NCI-H526 treated with DMSO at 0.1 percent for 48 hours (cell line): ENCODE data around the gene ANKK1.

Source experiments
- DNase-seq: peaks from one replicate; lab custom pipeline; 2025; lab: John Stamatoyannopoulos, UW

ANKK1 gene

DNA sequence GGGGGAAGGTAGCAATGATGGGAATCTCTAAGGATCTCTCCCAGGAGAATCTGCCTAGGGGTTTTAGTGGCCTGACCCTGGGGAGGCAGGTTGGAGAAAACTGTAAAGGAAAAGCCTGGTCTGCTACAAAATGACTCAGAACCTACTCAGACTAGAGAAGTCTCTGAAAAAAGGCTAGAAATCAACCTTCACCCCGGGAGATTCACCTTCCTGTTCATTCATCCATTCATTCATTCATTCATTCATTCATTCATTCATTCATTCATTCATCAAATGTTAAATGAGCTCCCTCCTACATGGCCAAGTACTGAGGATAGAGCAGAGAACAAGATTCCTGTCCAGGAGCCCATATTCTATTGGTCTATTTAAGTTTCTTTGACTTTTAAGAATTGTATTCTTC is 8.9 kb upstream of the ANKK1 start:
- no peak for DNase-seq

GRCh38 chr11:113382121-113382520 is 5.5 kb upstream of the ANKK1 start:
- DNase-seq: no peak

DNA sequence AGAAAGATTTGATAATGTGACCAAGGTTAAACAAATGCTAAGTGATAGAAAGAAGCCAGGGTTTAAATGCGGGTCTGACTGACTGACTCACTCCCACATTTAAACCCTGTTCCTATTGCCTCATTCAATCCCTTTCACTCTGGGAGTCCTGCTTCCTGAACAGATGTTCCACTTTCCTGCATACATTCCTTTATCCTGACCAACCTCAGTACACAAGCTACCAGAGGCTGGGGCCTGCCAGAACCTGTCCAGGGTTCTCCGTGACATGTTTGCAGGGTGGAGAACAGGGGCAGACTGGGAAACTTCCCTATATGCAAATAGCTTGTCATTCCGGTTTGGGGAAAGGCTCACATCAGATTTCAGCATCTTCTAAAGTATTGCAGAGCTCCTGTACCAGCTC is 3.0 kb upstream of the ANKK1 start:
- peak; percentile 99 for DNase-seq

DNA sequence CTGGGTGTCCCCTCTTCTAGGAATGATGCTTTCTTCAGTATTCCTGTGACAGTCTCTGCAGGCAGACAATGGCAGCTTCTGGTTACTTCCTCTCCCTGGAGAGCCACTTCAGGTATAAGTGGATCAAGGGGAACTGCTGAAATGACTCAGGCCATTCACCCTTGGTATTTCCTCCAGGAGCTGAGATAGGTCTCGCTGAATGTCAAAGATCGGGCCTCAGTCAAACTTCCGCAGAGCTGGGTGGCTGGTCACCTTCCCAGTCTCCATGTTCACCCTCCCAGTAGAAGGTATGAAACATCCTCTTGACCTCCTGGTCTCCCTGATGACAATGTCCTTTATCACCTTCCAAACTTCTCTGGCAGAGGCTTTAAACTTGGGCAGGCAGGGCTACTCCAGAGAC is 1.8 kb upstream of the ANKK1 start:
- no peak for DNase-seq

DNA sequence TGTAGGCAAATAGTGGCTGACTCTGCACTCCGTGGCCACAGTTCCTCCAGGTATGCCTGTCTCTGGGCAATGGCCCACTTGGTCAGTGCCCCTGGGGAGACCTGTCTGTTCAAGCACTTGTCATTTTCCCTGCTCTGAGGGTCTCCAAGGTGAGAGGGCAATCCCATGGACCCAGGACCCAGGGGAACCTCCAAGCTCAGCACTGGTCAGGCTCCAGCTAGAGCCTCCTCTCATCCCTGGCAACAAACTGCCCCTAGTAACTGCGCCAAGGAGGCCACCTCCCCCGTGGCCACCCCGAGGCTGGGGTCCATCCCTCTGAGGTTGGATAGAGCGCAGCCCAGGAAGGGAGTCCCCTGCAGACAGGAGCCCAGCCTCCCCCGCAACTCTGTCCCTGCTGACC is 713 bp upstream of the ANKK1 start:
- no peak for DNase-seq

GRCh38 chr11:113389272-113389671 is 1.7 kb downstream of the ANKK1 start:
- no peak for DNase-seq

- DNase-seq: peak; percentile 35
These were observed 4.8 kb downstream of the ANKK1 start for GRCh38 chr11:113392236-113392921.

- no peak for DNase-seq
These were observed 6.0 kb downstream of the ANKK1 start for GRCh38 chr11:113393501-113393985.

- no peak for DNase-seq
These were observed 7.3 kb downstream of the ANKK1 start for GRCh38 chr11:113394919-113395318.

DNA sequence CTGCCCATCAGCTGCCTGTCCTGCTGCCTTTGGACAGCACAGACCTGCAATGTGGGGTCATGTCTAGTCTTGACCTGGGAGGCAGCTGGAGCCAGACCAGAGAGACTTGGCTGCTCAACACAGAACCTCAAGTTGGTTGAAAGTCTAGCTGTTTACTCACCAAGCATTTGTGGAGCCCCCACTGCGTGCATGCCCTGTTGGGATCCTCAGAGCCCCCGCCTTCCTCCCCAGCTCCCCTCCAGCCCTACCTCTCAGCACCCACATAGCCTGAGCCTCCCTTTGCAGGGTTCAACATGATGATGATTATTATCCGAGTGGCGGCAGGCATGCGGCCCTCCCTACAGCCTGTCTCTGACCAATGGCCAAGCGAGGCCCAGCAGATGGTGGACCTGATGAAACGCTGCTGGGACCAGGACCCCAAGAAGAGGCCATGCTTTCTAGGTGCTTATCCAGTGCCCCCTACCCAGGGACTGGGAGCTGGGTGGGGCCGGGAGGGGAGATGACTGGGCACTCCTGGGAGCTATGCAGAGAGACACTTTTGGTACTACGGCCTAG is 8.3 kb downstream of the ANKK1 start:
- no peak for DNase-seq

GRCh38 chr11:113396690-113397089 is 9.1 kb downstream of the ANKK1 start:
- DNase-seq: no peak

- no peak for DNase-seq
These were observed 9.6 kb downstream of the ANKK1 start for GRCh38 chr11:113397212-113397611.

- DNase-seq: no peak
These were observed 10.2 kb downstream of the ANKK1 start for GRCh38 chr11:113397821-113398220.

- DNase-seq: no peak
These were observed 11.3 kb downstream of the ANKK1 start for GRCh38 chr11:113398669-113399430.

DNA sequence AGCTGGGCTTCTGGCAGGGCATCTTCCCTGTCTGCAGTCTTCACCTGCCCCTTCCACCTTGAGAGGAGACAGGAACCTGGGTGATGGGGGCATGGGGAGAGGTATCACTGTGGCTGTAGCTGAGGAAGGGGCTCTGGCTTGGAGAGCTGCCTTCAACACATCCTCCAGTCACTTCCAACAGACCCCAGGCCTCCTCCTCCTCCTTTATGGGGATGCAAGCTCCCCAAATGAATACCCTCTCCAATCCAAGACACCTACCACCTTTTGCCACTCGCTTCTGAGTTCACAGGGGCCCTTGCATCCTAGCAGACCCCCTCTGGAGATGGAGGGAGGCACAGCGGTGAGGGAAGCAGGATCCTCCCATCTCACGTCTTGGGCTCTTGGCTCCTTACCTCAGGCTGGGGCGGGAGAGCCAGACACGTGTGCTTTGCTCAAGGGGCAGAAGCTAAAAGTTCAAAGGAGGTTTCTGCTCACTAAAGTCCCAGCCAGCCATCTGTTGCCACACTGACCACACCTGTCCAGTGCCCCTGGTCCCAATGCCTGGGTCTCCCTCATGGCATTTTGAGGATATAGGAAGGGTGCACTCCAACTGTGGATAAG is 13.2 kb downstream of the ANKK1 start:
- DNase-seq: no peak

GRCh38 chr11:113401718-113402117 is 14.1 kb downstream of the ANKK1 start:
- DNase-seq: no peak

GRCh38 chr11:113404859-113405430 is 17.4 kb downstream of the ANKK1 start:
- DNase-seq: no peak

- no peak for DNase-seq
These were observed 18.3 kb downstream of the ANKK1 start for GRCh38 chr11:113405724-113406478.

- no peak for DNase-seq
These were observed 19.6 kb downstream of the ANKK1 start for GRCh38 chr11:113407163-113407562.

DNA sequence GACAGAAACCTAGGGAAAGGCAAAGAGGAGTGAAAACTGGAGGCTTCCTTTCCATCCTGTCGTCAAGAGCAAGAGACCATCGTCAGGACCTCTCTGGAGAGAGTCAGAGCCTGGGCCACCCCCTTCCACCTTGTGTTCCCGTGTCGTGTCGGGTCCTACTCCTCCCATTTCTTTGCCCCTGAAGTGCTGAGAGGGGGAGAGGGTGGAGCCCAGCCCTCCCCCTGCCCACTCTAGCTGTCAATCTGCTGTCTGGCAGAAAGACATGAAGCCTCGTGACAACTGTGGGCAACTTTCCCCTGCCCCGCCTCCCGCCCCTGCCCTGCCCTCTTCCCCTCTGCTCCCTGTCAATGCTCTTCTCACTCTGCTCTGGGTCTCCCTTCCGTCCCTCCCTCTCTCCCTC is 20.6 kb downstream of the ANKK1 start:
- DNase-seq: no peak

DNA sequence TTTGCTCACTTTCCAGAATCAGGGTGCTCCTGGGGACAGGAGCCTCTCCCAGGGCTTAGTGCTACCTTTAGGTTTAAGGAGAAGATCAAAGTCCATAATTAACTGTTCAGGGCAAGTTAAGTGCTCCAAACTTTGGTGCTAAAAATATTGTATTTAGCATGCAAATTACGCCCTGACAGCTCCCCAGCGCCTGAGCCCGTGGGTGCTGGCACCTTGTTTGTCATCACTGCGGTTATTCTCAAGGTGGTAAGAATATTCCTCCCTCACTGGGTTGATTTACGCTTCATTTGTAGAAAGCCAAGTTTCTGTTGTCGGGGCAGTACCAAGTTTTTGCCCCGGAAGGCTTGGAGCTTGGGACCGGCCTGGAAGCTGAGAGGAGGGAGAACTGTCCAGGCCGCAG is 21.3 kb downstream of the ANKK1 start:
- no peak for DNase-seq

- no peak for DNase-seq
These were observed 21.9 kb downstream of the ANKK1 start for GRCh38 chr11:113409526-113409925.
